Lower leg skin (tissue), 3 donors: Measurements from ENCODE around the gene AGAP9.

Experiments
- CTCF ChIP-seq, 3 donors: fragments of 450-650 bp; IDR thresholded peaks; one replicate each; pipeline ENCODE4 v1.5.1; 2016; ENCODE audit warnings: antibody characterized with exemption in 3 of 3, mild to moderate bottlenecking in 3 of 3, moderate library complexity in 2 of 3
- POLR2A ChIP-seq, 2 donors: fragments of 450-650 bp; IDR thresholded peaks; one replicate each; pipeline ENCODE4 v1.6.1; 2016 to 2017; ENCODE audit warnings: antibody characterized with exemption in 2 of 2, mild to moderate bottlenecking in 1 of 2, moderate library complexity in 1 of 2

GRCh38 chr10:47452495-47453140, 70.8 kb downstream of the AGAP9 start:
- TF ChIP-seq CTCF (IDR thresholded peaks at IDR 0.05): no peak
- no peak for TF ChIP-seq POLR2A (IDR thresholded peaks at IDR 0.05)
